HTR-8/SVneo (cell line): ENCODE data around the gene KCNK16.
A peak's percentile ranks its signal among the peaks of the same experiment; 100 is the strongest.

Experiments used
- DNase-seq: peaks from one replicate; pipeline ENCODE4 v3.0.0; 2011; ENCODE audit warnings: low spot score, mixed read lengths; ENCODE audit not compliant: insufficient read length
- FAIRE-seq: peaks from 2 replicates; lab custom pipeline; 2011; peaks lifted over from hg19 to GRCh38; lab: Jason Lieb, UNC

The KCNK16 gene

GRCh38 chr6:39313526-39314272, 8.8 kb downstream of the KCNK16 start:
- DNase-seq, result no peak
- FAIRE-seq, result no peak

- DNase-seq (no peak), FAIRE-seq (no peak)
Observed at GRCh38 chr6:39312912-39313525, 9.5 kb downstream of the KCNK16 start.

- DNase-seq (no peak), FAIRE-seq (no peak)
Observed at GRCh38 chr6:39310542-39310941, 12.0 kb downstream of the KCNK16 start.

- peak; percentile 82 for DNase-seq
- FAIRE-seq, result peak; percentile 81
Observed at GRCh38 chr6:39309942-39310531, 12.5 kb downstream of the KCNK16 start.

DNA sequence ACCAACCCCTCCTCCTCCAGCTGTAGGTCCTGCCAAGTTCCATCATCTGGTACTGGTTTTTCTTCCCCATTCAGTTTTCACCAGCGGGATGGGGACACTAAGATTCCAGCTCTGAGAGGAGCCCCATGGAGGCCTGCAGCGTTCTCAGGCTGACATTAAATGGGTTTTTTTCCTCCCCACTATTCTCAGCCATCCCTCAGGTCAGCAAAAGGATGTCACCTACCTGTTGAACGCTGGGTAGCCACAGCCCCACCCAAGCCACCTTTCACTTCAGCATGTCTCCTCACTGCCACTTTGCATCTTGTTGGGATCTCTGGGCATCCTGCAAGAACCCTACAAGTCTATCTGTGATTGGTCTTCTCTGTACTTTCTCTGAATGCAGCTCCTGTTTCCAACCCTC, 15.0 kb downstream of the KCNK16 start:
- no peak for DNase-seq
- FAIRE-seq, result no peak

DNA sequence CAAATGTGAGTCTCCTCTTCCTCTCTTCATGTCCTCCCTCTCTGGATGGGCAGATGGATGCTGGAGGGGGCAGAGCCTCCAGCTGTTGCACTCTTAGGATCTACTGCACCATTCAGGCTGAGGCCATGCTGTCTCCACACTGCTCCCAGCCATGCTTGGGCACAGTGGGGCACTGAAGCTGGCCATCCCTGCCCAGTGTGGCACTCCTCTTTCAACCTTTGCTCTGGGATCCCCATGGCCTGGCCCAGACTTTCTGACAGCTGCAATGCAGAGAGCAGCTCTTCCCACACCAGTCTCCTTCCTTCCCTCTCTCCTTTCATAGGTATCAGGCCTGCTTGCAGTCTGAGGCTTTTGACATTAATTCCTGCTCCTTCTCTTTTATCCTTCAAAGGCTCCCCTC, 17.6 kb downstream of the KCNK16 start:
- FAIRE-seq (no peak), DNase-seq (no peak)

DNA sequence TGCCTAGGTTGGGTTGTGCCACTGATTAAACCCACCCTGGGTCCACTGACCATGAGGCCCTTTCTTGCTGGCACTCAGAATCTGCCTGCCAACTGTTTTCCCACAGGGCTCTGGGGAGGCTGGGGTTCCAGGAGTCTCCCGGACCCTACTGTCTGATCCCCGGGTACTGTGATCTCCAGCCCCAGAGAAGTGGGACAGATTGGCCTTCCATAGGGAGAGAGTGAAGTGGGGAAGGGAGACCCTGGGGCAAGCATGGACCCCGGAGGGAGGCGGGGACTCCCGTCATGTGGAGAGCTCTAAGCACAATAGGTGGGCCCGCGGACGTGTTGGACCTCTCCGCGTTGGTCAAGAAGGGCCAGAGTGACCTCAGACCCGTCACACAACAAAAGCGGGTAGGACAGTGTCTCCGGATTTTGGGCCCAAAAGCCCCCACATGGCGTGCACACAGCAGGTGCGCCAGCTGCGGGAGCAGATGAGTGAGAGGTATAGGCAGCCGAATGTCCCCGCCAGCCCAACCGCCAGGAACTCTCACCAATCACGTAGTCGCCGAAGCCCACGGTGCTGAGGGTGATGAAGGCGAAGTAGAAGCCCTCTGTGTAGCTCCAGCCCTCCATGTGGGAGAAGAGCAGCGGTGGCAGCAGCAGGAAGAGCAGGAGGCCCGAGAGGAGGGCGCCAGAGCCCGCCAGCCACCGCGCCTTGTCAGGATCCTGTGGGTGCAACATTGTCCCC, 18.9 kb downstream of the KCNK16 start:
- FAIRE-seq, result no peak

GRCh38 chr6:39302669-39303424, 19.7 kb downstream of the KCNK16 start:
- peak; percentile 77 for DNase-seq

More for the DNA sequence above, 18.9 kb downstream of the KCNK16 start:
- no peak for DNase-seq

DNA sequence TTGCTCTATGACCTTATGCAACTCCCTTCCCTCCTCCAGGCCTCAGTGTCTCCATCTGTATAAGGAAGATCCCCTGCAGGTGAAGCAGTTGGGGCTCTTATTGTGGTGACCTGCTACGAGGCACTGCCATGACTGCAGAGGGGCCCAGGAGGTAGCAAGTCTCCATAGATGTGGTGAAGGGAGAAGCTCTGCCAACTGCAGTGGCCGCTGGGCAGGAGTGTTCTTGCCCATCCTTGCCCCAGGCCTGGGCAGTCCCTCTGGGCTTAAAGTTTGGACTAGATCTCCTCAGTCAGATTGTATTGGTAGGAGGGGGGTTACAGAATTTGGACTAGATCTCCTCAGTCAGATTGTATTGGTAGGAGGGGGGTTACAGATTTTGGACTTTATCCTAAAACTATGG, 20.5 kb downstream of the KCNK16 start:
- DNase-seq (no peak), FAIRE-seq (no peak)

More at GRCh38 chr6:39302669-39303424, 19.7 kb downstream of the KCNK16 start:
- FAIRE-seq, result peak; percentile 94

GRCh38 chr6:39301606-39302005, 20.9 kb downstream of the KCNK16 start:
- DNase-seq (no peak), FAIRE-seq (no peak)

DNA sequence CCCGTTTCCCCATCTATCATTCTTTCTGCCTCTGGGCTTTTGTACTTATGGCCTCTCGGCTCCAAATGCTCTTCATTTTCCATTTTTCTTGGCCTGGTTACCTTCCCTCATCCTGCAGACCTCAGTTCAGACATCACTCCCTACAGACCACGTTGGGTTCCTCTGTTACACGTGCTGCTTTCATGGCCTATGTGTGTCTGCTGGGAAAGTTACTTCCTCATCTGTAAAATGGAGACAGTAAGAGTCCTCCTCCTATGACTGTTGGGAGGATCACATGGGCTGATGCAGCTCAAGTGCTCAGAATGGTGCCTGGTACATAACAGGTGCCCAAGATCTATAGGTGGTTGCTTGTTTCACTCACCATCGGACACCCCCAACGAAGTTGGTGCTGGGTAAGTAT, 21.8 kb downstream of the KCNK16 start:
- DNase-seq (no peak), FAIRE-seq (no peak)

DNA sequence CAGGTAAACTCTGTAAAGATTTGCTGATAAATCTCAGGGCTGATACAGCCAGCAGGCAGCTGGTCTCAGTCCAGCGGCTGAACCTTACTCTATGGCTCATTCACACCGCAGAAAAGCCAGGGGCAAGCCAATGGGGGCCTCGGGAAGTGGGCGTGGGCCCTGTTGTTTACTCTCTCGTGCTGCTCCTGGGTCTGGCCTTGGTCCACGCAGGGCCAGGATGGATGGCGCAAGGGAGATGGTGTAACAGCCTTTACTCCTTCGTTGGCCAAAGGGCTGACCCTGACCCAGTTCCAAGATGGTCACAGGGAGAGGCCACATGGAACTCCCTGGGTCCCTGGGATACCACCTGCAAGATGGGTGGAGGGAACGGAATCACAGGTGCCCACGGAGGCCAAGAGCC, 24.4 kb downstream of the KCNK16 start:
- DNase-seq, result no peak
- FAIRE-seq, result no peak

GRCh38 chr6:39296745-39297640, 25.5 kb downstream of the KCNK16 start:
- no peak for FAIRE-seq
- DNase-seq, result no peak

DNA sequence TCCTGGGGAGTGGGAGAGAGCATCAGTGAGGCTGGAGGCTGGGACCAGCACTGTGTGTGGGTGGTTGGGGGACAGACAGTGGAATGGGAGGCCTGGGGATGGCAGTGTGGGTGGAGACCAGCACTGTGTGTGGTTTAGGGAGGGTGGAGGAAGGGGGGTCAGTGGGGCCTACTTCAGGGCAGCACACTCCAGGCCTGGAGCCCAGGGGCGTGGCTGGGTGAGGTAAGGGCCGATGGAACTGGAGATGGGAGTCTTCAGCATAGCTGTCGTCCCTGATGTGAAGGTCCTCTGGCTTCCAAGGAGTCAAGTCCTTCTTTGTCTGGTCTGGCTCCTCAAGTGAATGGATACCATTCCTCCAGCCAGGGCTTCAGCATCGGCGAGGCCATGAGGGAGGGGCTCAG, 26.9 kb downstream of the KCNK16 start:
- no peak for DNase-seq

GRCh38 chr6:39294899-39295298, 27.6 kb downstream of the KCNK16 start:
- no peak for DNase-seq
- FAIRE-seq, result no peak

More for the DNA sequence above, 26.9 kb downstream of the KCNK16 start:
- no peak for FAIRE-seq

GRCh38 chr6:39294133-39294532, 28.4 kb downstream of the KCNK16 start:
- FAIRE-seq, result no peak

DNA sequence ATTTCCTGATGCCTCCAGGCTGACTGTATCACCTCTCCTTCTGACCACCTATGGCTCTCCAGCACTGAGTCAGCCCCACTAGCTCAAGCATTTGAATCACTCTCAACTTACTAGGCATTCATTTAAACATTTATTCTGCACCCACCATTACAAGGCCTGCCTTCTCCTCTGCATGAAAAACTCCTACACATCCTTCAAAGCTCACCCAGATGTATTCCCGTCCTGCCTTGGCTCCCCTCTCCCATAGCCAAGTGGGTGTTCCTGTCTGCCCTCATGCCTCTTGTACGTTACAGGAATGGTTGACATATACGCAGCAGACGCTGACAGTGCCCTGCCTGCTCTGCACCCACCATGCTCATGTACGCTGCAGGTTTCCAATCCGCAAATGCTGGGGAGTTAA, 29.9 kb downstream of the KCNK16 start:
- FAIRE-seq, result no peak

More at GRCh38 chr6:39294133-39294532, 28.4 kb downstream of the KCNK16 start:
- DNase-seq, result no peak

GRCh38 chr6:39289490-39289889, 33.0 kb downstream of the KCNK16 start:
- FAIRE-seq (peak; percentile 16), DNase-seq (no peak)

More for the DNA sequence above, 29.9 kb downstream of the KCNK16 start:
- DNase-seq, result no peak

DNA sequence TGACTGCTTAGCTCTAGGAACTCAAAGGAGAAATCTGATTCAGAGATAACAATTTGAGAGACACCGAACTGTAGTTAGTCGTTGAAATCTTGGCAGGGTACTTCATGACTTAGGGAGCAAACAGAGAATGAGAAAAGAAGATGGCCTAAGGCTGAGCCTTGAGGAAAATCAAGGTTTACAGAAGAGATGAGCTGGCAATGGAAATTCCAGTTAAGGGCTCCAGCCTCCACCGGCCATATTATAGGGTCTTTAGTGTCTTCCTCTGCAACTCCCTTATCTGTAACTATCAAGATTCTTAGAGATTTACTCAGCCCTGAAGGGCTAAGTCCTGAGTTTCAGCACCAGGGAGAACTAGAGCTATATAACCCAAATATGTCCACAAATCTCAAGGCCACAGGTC, 34.9 kb downstream of the KCNK16 start:
- FAIRE-seq (no peak), DNase-seq (no peak)
